ENCODE data around the gene DLL1.
A peak's percentile ranks its signal among the peaks of the same experiment; 100 is the strongest.

DLL1 gene

DNA sequence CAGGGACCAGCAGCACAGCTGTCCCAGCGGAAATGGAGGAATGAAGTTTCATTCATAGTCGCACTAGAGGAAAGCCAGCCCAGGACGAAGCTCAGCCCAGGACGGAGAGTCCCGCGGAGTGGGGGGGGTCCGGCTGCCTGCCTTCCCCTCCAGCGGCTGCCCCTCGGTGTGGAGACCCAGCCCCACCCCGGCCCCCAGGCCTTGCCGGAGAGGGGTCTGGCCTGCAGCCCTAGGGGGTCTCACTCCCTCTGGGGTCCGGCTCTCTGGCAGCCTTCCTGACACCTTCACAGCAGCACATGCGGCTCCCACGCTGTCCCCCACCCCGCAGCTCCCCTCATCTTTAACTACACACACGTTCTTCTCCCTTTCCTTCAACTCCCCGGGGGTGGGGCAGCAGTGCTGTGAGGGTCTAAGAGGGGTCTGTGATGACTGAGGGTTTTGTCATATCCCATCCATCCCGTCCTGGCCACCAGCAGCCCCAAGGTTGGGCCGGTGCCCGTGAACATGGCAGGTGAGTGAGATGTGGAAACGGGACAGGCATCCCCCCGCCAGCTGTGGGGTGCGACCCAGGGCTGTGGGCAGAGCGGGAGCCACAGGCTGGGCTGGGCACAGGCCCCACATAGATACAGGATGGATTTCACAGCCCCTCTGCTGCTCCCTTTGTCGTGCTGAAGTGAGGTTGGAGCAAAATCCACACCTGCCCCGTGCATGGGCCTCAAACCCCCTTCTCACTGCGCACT lies 41.8 kb downstream of the DLL1 start:
- no peak for DNase-seq

DNA sequence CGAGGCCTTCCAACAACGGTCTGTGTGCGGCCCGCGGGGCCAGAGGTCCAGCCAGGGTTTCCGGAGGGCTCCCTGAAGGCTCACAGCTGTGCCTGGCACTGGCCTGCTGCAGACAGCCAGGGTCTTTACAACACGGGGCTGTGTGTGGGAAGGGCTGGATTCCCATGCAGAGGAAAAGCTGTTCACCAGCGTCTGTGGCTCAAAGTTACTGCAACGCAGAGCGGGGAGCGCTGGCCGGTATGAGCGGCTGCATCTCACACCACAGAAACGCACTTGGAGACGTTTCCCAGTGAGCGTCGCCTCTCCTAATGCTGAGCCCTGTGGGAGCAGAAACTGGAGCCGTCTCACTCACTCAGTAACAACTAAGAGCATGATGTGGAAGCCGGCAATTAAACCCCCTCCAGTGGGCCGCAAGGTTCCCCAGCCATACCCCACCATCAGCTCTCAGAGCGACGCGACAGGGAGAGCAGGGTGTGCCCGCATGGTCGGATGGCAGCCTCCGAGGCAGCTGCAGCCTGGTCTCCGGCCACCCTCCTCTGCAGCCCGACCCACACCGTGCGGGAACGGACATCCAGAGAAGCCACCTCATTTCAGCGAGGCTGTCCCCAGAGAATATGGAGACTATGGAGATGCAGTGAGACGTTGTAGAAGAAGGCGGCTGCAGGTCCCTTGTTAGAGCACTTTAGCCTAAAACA lies 42.6 kb downstream of the DLL1 start:
- no peak for DNase-seq

DNA sequence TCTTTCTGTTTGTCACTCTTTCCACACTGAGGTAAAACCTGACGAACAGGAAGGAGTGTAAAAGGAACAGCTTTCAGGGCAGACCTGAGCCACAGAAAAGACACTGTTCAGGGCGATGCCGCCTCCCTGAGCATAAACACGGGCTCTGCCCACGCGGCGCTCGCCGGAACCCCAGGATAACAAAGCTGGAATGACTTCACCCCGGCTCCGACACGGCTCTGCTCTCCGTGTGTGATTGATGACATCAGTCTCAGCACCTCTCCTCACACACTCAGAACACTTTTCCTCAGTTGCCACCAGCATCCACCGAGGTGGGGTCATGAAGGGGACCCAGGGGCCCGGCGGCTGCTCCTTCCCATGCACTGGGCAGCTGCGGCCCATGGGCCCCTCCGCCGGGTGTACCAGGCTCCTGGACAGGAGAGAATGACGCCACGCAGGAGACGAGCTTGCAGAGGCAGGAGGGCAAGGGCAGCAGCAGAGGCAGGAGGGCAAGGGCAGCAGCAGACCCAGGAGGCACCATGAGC lies 43.6 kb downstream of the DLL1 start:
- no peak for DNase-seq

DNA sequence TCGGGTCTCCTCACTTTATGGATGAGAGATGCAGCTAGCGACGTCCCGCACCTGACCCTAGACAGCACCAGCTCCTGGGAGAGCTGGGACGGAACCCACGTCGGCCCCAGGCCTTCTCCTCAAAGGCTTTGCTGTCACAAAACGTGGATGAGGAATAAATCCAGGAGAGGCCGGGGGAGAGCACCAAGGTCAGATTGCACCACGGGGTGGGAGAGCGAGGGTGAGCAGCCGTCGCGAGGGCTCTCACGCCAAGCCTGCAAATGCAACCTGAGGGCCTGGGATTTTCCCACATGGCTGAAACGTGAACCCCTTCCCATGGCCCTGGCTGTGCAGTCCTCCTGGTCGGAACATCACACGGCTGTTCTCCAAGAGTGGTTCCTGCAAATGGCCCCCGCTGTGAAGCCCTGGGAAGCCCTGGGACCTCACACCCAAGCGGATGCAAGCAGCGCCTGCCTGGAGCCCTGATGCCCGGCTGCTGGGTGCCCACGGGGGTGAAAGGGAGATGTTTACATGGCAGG lies 45.3 kb downstream of the DLL1 start:
- DNase-seq, result no peak

DNA sequence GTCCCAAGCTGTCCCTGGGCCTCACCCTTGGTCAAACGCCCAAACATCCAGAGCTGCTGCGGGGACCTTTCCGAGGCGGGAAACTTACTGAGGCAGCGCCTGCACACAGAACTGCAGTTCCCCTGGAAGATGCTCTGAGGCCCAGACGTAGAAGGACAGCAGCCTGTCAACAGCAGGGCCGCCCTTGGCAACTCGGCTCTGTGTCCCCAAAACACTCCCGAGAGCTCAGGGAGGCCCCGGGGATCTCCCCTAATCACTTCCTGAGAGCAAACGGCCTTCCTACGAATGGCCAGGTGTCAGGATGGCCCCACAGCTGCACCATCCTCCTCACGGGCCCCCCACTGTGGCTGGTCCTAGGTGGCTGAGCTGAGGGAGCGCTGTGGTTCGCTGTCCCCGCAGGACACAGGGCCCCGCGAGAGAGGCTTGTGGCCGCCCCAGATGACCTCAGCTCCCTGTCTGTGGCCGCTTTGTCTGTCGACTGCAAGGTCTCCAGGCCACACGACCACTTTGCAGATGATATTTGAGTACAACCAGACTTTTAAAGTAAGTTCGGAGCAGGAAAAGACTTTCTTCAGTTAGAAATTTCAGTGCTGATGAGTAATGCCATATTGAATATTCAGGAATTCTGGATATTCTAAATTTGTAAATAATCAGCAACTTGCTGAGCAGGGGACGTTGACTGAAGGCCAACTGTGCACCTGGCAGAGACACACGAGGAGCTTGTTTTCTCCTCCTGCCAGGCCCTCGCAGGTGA lies 46.0 kb downstream of the DLL1 start:
- peak; percentile 67 for DNase-seq

- peak; percentile 75 for DNase-seq
These were observed 47.0 kb downstream of the DLL1 start for GRCh38 chr6:170243791-170244291.

DNA sequence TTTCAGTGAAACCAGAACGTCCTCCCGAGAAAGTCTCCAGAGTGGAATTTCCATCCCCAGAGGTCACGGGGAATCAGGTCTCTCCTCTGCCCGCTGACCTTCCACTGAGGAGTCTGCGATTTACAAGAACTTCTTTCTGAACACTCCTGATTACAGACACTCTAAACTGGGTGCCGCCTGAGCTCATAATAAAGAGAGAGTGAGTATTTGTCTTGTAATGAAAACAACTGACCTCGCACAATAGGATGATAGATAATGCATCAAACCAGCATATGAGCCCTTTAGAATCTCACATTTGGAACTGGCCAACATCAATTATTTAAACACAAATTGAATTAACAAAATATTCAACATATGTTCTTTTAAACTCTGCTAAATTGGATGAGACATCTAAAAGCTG lies 47.5 kb downstream of the DLL1 start:
- DNase-seq, result no peak

DNA sequence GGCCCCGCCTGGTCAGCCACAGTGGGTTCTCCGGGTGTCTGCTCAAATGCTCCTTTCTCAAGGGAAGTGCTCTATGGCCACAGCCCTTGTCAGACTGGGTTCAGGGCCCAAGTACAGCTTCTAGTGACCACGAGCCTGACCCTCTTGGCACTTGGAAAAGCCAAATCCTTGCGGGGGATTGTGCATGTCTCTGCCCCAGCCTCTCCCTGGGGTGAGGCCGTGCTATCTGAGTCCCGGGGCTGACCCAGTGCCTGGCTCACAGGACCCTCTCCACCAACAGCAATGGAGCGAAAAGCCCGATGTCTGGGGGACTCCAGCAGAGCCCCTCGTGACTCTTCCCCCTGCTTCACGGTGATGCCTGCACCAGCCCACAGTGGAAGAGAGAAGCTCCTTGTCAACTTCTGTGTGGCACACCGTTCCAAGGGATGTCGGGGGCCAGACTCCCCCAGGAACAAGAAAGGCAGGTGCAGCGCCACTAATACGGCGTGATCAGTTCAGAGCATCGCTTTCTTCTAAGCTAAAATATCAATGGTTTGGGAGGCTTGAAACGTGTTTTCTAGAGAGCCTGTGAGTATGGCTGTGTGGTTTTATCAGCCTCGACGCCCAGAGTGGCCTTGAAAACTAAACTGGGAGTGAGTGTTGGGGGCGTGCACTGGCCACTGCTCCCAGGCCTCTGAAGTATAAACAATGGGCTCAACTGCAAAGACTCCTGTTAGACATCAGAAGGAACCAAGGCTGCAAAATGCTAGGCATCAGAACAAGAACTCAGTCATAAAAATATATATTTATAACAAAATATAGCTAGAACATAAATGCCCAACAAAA lies 51.9 kb downstream of the DLL1 start:
- no peak for DNase-seq

GRCh38 chr6:170237999-170238740 lies 52.7 kb downstream of the DLL1 start:
- DNase-seq, result no peak

- DNase-seq, result no peak
These were observed 54.6 kb downstream of the DLL1 start for GRCh38 chr6:170236131-170236836.

DNA sequence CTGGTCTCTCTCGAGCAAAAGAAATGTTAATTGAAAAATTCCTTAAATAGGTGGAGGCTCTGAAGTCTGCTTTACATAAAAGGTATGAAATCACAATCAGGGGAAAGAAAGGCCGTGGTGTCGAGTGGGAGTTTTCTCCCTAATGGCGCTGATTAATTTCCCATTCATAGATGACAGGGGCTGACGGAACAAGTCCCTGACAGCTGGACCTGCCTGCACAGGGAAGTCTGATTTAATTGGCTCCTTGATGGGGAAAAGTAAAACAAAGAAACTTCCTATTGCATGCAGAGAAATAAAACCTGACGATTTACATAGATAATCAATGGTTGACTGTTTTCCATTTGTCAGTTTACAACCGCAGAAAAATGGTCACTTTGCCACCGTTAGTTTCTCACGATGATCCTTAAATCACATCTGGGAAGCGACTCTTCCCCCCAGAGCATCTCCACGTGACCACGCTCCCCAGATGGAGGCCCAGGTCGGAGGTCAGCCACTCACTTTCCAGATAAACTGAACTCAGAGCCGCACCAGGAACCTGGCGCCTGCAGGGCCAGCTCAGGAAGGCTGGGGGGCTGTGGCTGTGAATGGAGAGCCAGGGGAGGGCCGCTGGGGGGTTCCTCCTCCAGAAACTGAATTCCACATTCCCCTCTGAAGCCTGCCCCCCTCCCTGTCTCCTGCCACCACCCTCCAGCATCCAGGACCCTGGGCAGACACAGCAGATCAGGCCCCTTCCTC lies 55.3 kb downstream of the DLL1 start:
- DNase-seq, result no peak

- DNase-seq, result no peak
These were observed 56.5 kb downstream of the DLL1 start for GRCh38 chr6:170234419-170234818.

GRCh38 chr6:170233286-170234205 lies 57.3 kb downstream of the DLL1 start:
- DNase-seq, result peak; percentile 42

All from NCI-H146 (cell line).